Measurements from ENCODE around the gene CHTF8. TPM values are rescaled to one million over a fixed set of nuclear protein-coding genes. Genes with fewer than 3 reads are reported as not detected.

Gene CHTF8
- total and polyA plus RNA-seq, 10 donors, result 46.9 to 125 (median 88.5) TPM

DNA sequence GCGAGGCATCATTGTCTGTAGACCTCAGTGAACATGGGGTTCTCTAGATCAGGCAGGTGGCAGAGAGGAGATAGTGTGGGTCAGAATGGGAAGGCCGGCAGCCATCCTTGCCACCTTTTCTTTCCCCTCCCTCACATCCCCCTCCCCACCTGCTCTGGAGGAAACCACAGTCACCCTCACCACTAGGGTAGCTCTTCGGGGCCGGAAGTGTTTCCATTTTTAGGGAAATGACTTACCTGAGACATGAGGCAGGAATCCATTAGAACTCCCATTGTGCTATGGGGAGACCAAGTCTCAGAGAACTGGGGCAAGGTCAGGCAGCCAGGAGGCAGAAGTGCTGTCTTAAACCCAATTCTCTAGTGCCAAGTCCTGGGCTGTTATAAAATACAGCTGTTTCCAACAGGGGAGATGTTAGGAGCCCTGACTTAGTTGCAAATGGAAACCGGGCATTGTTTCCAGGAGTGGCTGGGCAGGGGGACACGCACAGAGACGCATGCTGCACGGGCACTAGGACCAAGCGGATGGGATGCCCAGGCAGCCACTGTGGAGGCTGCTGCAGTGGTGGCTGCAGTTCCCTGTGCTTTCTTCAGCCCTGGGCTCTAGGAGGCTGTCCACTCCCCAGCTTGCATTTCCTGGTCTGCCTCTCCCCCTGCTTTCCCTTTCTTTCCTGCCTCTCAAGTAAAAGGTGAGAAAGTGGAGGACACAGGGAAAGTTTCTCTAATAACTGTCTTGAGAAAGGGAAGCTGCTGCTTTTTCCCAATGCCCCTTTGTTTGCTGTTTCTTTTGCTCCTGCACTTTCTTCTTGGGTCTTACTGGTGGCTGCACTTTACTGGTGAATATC is 24.1 kb downstream of the CHTF8 start:
- Histone ChIP-seq H3K27ac (no peak overlapping the region), H3K4me1 (peaks cover 19 to 50% (median 29%) of the 10 kb centered on the region in 6 donors), H3K9me3 (no peaks in the 10 kb centered on the region), H3K36me3 (peaks cover 0 to 42% (median 16%) of the 10 kb centered on the region in 6 donors), H3K4me3 (no peak overlapping the region), H3K27me3 (replicated peaks in 1 of 7) (peaks cover 3 to 63% (median 35%) of the 10 kb centered on the region in 7 donors)
- TF ChIP-seq POLR2A (IDR thresholded peaks at IDR 0.05) (no peak), POLR2AphosphoS5 (IDR thresholded peaks at IDR 0.05) (no peak)
- TF ChIP-seq, protein P1, sequence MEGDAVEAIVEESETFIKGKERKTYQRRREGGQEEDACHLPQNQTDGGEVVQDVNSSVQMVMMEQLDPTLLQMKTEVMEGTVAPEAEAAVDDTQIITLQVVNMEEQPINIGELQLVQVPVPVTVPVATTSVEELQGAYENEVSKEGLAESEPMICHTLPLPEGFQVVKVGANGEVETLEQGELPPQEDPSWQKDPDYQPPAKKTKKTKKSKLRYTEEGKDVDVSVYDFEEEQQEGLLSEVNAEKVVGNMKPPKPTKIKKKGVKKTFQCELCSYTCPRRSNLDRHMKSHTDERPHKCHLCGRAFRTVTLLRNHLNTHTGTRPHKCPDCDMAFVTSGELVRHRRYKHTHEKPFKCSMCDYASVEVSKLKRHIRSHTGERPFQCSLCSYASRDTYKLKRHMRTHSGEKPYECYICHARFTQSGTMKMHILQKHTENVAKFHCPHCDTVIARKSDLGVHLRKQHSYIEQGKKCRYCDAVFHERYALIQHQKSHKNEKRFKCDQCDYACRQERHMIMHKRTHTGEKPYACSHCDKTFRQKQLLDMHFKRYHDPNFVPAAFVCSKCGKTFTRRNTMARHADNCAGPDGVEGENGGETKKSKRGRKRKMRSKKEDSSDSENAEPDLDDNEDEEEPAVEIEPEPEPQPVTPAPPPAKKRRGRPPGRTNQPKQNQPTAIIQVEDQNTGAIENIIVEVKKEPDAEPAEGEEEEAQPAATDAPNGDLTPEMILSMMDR (IDR thresholded peaks at IDR 0.05 in 8 of 11, conservative IDR thresholded peaks at IDR 0.05 in 3 of 11), result no peak
- peak; percentile 48 for DNase-seq
- intact Hi-C loops (cut with DNase I; ENCODE audit: low total_unique reads), result no loop called here
- WGBS, 5 donors, result 60 to 74% (median 62%) methylated on average over 8 to 9 of the region's 9 CpGs

DNA sequence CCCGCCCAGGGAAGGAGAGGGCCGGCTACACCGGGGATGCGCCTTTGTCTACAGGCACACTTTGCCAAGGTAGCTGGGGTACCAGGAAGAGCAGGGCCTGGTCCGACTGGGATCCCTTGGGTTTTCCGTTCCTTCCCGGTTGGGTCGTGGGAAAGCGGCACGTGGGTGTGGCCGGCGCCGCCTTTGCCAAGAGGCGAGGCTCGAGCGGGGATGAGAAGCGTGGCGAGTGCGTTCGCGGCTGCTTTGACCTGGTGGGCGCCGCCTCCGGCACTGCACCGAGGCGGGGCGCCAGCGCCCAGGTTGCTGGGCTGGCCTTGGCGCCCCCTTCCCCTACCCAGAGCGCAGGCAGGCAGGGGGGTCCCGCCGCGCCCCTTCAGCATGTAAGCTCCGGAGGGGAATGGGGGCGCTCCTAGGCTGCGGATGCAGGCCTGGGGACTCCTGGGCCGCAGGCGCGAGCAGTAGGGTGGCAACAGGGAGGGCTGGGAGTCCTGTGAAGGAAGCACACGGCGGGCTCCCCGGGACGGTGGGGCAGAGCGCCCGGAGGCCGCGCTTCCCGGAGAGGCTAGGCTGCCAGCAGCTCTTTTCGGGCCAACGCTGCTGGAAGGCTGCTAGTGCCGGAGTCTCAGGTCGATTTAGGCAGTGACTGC is 24.9 kb downstream of the CHTF8 start:
- Histone ChIP-seq H3K4me3 (peak overlapping the region in 5 of 8 donors; percentile 13 to 72 (median 48)), H3K36me3 (peaks cover 0 to 39% (median 16%) of the 10 kb centered on the region in 6 donors), H3K4me1 (peaks cover 19 to 42% (median 28%) of the 10 kb centered on the region in 6 donors), H3K27me3 (replicated peaks in 1 of 7) (peaks cover 3 to 63% (median 35%) of the 10 kb centered on the region in 7 donors), H3K27ac (no peak overlapping the region), H3K9me3 (no peaks in the 10 kb centered on the region)
- peak in 2 of 3 donors; percentile 15 to 56 for TF ChIP-seq POLR2AphosphoS5 (IDR thresholded peaks at IDR 0.05)
- TF ChIP-seq, protein P1 (IDR thresholded peaks at IDR 0.05 in 8 of 11, conservative IDR thresholded peaks at IDR 0.05 in 3 of 11), result no peak
- peak; percentile 69 for DNase-seq
- intact Hi-C loops (cut with DNase I; ENCODE audit: low total_unique reads), result no loop called here
- 4 to 8% (median 5%) methylated on average over 12 to 52 of the region's 52 CpGs for WGBS, 5 donors

DNA sequence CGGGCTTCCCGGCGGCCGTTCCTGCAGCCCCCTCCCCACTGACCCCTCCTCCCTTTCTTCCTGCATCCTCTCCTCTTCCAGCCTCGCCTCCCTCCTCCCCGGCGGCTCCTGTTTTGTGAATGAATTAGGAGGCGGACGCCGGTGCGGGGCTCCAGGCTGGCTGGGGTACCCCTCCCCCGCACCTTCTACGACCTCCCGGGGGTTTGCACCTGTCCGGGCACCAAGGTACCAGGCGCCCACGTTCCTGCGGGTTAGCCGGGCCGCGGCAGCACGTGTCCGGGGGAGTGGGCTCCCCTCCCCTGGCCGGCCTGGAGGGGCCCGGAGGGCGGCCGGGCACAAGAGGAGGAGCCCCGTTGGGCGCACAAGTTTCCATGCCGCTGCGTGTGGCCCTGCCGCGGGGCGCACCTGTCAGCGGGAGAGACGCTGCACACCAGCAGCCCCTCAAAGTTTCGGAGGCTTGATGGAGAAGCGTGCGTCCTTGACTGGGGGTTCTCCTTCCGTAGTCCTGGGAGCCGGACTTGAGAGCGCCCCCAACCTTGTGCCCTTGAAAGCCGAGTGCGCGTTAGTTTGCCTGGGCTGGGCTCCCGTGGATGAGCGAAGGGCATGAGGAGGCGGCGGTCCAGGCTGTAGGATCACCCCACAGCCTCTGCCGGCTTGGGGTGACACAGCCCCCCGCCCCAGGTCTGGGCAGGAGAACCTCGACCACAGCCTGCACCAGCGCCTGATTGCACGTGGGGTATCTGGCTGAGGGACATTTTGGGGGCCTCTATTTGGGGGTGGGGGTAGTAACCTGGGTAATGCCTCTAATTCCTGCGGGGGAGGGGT is 25.7 kb downstream of the CHTF8 start:
- DNase-seq, result peak; percentile 59
- Histone ChIP-seq H3K27me3 (replicated peaks in 1 of 7) (peaks cover 3 to 63% (median 35%) of the 10 kb centered on the region in 7 donors), H3K4me3 (peak overlapping the region in 7 of 8 donors; percentile 22 to 72 (median 47)), H3K36me3 (peaks cover 0 to 32% (median 16%) of the 10 kb centered on the region in 6 donors), H3K4me1 (peaks cover 19 to 38% (median 27%) of the 10 kb centered on the region in 6 donors), H3K9me3 (no peaks in the 10 kb centered on the region), H3K27ac (no peak overlapping the region)
- intact Hi-C loops (cut with DNase I; ENCODE audit: low total_unique reads), result no loop called here
- 0 to 5% (median 2%) methylated on average over 27 to 55 of the region's 55 CpGs for WGBS, 5 donors
- TF ChIP-seq, protein P1 (IDR thresholded peaks at IDR 0.05 in 8 of 11, conservative IDR thresholded peaks at IDR 0.05 in 3 of 11), result no peak
- TF ChIP-seq POLR2AphosphoS5 (IDR thresholded peaks at IDR 0.05), result peak in 1 of 3 donors; percentile 8
- no peak for TF ChIP-seq POLR2A (IDR thresholded peaks at IDR 0.05)
